GM21737 (cell line): ENCODE measurements around the gene GARNL3.

ENCODE experiments used
- ATAC-seq: cut with Tn5 transposase; IDR thresholded peaks from one replicate; pipeline ENCODE4 v1.9.1; 2021; ENCODE audit warnings: mild to moderate bottlenecking, moderate library complexity; ENCODE audit not compliant: unreplicated experiment

GARNL3 gene

DNA sequence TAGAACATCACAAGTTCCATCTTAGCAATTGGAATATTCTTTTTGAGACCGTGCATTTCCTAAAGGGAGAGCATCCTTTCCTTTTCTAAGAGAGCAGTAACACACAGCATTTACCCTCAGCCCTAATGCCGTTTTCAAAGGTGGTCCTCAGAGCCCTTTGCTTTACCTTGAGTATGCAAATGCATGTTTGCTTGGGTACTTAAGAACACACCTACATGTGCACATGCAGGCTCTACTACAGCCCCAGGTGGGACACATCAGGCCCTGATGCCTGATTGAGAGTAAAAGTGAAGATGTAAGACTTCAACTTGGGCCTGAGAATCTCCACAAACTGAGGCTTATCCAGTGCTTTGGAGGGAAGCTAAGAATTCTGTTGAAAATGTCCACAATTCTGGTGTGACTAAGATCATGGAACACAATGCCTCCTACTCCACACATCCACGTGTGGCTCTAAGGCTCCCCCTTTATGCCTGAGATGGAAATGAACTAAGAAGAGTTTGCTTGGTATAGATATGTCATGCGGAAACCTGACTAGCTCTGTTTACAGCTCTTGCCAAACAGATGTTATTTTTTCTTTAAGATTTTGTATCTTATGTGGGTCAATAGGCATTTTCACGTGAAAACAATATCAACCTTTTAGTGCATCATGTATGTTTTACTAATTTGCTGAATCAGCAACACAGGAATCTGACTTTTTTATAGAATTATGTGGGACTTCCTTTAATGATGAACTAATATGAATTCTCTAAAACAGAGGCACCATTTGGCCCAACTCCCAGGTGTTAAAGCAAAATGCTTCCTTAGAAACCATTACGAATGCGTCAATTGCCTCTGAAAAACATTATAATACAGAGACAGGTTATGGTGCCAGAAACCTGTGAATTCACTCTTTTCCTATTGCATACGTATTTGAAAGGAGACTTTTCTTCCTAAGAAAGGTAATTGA is 83.5 kb downstream of the GARNL3 start:
- no peak for ATAC-seq

DNA sequence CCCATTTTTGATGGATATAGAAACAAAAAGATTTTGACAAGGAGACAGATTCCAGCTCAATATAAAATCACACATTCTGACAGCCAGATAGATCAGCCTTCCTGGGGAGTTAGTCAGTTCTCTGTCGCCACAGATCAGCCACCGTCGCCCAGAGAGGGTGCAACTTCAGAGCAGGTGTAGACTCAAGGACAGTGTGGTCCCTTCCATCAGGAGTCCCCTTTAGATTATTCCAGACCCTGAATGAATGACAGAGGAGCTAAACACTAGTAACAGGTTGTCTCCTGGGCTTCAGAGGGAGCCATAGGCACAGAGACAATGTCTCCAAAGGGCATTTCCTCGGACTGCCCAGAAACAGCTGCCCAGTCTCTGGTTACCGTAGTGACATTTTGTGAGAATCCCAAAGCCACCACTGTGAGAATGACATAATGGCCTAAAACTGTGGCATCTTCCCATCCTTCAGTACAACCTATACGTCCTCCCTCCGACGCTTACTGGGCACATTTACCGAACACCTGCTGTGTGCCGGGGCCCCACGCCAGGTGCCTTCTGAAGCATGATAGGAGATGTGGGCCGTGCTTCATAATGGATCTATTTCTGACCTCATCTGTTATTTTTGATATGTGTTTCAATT is 85.0 kb downstream of the GARNL3 start:
- no peak for ATAC-seq

DNA sequence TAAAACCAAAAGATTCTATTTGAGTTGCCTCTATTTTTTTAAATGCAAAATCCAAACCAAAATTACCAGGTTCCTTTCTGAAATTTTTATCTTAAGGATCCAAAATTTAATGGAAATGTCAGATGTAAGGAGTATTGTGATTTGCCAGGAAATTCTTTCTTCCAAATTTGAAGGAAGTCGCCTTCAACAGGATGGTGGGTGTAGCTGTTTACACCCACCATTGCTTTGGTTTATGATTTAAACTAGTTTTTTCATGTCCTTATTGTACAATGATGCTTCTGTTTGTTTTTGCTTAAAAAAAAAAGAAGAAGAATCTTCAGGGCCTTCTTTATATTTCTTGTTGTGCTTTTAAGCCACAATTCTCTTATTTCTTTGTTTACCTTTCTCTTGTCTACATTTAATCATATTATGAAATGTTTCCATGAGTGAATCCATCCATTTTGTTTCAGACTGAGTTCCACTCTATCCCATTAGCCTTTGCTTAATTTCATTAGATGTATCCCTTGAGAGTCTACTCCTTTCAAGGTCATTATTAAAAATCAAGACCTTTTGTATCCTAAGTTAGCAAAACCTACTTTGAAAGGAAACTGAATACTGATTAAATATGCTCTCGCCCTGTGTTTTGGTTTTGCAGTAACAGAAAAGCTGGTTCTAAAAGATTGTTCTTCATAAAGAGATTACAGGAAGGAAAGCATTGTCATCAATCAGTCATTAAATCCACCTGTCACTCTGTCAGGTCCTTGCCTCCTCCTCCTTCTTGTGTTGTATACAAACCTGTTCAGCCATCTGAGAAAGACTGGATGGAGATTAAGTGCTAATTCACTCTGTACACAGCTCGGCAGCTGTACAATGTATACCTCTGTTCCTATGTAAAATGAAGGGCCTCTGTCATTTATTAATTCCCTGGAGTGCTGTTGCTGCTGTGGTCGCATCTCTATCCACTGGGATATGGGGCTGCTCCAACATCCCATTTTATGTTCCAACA is 86.9 kb downstream of the GARNL3 start:
- ATAC-seq = no peak

DNA sequence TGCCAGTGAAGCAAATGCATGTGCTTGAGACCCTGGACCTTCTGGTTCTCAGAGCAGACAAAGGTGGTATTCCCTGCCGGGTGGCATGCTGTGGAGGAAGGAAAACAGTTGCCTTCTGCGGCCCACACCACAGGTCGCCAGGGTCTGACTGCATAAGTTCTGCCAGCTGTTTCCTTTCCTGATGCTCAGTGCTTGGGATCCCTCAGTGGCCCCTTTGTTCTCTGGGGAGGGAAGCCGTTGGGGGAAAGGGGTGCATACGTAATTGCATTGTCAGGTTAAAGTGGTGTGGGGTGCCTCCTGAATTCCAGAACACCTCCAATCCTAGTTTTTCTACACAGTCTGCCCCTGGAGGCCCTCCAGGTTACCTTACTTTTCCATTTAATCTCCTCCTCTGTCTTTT is 89.3 kb downstream of the GARNL3 start:
- ATAC-seq = no peak

DNA sequence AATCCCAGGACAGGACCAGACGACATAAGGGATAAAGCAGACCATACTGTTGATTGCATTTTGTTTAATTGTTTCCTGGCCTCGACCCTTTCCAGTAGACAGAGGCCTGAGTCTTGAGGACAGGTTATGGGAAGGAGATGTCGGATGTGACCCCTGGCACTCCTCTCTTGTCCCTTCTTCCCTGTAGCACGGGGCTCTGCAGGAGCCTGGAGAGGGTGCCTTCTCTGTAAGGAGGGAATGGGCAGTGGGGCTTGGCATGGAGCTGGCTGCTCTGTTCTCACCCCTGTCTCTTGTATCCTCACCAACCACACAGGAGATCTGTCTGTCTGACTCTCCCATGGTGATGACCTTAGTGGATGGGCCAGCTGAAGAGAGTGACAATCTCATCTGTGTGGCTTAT is 92.3 kb downstream of the GARNL3 start:
- no peak for ATAC-seq

DNA sequence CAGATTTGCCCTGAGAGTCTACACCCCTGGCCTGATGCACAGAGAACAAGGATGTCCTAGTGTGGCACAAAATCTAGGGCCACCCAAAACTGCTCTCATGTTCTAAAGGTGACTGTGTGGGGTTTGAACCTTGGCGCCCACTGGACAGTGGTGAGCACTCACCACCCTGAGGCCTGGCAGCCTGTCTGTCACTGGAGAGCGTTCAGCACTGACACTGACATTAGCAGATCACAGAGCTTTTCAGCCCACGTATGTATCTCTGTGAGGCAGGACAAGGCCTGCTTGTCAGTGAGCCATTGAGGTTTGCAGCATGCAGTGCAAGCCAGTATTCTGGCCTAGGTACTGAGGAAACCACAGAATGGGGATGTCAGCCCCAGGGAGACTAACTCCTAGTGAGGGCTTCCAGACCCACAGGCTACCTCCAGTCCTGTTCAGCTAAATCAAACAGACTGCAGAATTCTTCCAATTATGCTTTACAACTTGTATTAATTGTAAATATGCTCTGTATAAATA is 93.5 kb downstream of the GARNL3 start:
- ATAC-seq = no peak

DNA sequence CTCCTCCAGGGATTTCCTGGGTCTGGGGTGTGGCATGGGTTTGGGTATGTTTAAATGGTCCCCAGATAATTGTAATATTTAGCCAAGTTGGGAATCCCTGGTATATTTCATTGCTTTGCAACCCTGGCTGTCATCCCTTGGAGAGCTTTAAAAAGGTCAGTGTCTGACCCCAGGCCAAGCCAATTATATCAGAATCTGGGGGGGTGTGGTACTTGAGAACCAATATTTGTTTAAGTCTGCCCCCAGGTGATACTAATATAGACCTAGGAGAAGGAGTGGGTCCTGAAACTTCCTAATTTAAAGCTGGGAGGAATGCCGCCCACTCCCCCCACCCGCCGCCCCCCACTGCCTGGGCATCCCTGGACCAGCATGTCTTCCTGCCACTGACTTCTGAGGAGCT is 94.2 kb downstream of the GARNL3 start:
- no peak for ATAC-seq

DNA sequence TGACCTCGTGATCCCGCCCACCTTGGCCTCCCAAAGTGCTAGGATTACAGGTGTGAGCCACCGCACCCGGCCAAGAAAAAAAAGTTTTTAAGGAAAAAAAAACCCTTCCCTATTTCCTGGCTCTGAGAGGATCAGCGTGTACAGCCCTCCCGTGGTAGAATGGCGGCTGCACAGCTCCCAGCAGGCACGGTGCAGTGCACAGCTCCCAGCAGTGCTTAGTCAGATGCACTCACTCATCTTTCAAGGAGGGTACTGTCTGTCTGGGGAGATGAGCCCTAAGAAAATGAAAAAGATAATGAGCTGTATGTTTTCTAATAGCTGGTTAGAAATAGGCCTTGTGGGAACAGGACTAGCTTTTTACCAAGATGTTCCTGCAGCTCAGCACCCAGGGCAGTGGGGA is 95.7 kb downstream of the GARNL3 start:
- no peak for ATAC-seq

DNA sequence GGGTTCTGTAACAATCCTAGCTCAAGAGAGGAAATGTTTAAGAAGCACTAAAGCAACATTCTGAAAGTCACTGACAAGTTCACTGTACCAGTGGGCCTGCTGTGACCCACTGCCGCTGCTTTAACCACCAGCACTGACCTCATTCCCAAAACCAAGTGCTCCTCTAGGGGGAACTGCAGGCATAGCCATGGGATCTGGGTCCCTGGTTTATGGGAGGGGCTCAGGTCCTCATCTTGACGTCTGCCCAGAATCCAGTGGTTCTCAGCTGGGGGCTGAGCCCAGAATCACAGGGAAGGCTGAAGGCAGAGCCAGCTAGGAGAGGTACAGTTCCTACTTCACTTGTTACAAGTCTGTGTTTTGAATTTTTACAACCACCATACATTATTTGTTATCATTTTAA is 96.3 kb downstream of the GARNL3 start:
- ATAC-seq = no peak

DNA sequence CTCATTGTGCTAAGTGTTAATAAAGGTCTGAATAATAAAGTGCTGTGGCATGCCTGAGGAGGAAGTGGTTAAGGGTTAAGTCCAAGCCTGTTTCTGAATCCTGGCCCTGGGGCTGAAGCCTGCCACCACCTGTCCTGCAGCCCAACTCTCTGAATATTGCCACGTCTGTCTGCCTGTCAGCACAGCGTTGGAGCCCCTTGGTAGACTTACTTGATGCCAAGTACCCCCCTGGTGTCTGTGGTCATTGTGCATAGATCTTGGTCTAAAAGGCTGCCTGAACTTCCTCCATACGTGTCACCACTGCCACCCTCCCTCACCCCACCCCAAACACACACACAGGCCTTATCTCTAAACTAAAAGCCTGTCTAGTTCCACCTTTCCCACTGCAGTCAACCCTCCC is 97.0 kb downstream of the GARNL3 start:
- no peak for ATAC-seq

DNA sequence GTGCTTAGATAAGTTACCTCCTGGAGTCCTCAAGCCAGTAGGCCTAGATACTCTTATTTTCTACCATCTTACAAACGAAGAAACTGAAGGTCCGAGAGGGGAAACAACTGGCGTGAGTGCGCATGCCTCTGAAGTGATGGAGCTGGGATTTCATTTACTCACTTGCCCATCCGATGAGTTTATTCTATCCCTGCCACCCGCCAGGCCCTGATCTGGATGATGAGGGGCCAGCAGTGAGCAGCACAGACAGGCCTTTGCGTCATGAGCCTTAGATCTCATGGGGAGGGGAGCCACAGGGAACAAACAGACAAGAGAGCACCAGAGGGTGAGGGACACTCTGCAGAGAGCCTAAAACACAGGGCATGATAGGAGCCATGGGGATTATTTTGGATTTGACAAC is 98.3 kb downstream of the GARNL3 start:
- no peak for ATAC-seq

DNA sequence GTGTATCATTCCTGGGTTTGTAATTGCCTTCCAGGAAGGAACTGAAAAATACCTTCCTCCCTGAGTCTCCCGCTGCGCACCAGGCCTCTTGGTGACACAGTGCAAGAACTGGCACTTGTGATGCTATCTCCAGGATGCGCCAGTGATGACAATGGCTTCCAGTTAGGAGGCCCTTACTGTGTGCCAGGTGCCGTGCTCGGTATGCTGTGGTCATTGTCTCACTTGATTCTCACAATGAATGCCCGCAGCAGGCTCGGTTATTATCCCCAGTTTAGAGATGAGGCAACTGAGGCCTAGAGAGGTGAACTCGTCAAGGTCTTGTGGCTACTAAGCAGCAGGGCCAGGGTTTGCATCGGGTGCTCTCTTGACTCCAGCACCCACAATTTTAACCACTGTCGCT is 100.9 kb downstream of the GARNL3 start:
- no peak for ATAC-seq

DNA sequence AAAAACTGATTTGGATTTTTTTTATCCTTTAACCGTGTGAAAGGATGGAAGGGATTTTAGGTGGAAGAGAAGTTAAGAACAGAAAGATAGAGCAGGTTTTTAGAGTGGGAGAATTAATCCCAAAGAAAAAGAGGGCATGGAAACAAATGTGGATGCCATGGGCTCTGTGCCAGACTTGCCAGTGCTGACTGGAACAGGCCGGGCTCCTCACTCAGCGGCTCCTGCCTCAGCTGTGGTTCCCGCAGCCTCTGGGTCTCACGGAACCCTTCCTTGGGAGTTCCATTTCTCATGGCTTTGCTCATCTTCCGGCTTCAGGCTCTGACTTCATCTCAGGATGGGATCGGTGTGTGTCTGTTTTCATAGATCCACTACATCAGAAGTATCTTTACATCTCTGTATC is 102.0 kb downstream of the GARNL3 start:
- no peak for ATAC-seq

DNA sequence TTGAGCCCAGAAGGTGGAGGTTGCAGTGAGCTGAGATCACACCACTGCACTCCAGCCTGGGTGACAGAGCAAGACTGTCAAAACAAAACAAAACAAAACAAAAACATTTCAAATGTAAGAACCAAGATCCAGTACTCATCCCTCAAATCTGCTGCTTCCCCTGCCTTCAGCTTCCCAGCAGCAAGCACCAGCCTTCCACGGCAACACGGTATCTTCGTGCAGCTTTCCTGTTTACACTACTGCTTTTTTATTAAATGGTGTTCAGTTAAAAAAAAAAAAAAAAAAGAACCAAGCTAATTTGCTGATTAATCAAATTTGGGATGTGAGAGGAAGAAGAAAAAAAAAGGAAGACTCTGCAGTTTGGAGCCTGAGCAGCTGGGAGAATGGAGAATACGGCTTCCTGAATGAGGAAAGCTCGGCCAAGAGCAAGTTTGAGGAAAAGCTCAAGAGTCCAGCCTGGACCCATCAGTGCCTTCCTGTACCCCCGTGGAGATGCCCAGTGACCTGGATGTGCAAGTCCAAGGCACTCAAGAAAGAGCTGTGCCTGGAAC is 104.4 kb downstream of the GARNL3 start:
- ATAC-seq = no peak

DNA sequence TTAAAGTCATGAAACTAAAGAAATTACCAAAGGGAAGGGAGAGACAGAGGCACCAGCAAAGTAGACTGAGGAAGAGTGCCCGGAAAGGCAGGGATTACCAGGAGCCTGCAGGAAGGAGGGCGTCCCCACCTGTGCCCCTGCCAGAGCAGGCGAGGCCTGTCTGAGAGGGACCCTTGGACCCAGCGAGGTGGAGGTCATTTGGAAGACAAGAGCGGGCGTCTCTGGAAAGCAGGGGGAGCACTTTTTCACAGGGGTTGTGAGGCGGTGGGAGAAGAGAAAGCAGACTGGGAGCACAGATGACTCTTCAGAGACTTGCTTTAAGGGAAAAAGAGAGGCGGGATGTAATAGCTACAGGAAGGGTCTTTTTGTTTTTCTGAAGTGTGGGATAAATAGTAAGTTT is 104.9 kb downstream of the GARNL3 start:
- no peak for ATAC-seq

DNA sequence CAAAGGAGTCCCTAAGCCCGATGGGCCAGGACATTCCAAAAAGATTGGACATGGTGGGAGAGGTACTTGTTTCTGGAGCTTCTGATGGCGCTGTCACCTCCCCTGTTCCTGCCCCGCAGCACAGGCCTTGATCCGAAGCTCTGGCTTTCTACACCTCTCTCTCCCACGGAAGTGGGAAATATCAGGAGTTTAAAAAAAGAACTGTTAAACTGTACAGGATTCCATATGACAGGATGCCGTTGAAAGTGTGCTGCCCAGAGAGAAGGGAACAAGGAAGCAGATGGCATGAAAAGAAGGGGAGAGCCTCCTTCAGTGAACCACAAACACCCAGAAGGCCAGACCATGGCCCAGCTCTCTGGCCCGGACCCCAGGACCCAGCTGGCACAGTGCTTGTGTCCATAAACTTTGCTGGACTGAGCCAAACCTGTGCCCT is 105.6 kb downstream of the GARNL3 start:
- no peak for ATAC-seq

DNA sequence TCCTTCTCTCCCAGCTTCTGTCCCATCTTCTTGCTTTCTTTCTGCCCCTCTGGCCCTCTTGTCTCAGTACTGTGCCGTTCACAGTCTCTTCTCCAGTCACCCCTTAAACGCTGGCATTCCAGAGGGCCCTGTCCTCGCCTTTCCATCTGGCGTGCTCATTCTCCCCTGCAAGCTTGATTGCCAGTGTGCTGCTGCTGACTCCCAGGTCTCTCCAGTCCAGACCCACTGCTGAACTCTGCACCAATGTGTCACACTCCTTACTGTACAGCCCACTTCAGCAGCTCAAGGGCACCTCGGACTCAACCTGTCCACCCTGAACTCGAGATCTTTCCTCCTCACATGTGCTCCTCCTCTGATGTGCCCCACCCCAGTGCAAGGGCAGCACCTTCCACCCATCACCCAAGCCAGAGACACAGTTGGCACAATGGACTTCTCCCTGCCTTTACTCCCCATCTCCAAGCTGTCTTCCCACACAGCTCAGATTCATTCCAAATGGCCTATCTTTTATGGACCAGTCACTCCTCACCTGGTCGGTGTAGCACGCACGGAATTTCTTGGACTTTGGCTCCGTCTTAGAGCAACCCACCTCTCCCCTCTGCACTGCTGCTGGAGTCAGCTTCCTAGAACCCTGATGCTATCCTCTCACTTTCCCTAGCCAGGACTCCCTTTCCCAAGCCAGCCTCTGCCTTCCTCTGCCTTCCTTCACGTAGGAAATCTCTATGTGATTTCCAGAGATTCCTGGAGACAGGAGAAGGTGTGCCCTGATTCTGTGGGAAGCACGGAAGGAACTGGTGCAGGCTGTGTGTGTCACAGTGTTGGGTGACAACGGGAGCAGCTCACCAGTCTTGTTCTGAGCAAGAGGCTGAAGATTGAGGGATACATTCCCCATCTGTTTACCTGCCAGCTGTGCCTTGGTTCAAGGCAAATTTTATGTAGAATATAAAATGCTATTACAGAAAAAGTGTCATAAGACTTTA is 106.4 kb downstream of the GARNL3 start:
- no peak for ATAC-seq

DNA sequence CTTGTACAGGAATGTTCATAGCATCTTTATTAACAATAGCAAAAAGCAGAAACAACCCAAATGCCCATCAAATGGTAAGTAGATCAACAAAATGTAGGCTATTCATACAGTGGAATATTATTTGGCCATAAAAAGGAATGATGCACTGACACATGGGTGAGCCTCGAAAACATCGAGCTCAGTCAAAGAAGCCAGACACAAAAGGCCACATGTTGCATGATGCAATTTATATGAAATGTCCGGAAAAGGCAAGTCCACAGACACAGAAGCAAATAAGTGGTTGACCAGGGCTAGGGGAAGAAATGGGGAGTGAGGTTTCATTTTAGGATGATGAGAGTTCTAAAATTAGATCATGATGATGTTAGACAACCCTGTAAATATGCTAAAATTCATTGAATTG is 115.9 kb downstream of the GARNL3 start:
- no peak for ATAC-seq

DNA sequence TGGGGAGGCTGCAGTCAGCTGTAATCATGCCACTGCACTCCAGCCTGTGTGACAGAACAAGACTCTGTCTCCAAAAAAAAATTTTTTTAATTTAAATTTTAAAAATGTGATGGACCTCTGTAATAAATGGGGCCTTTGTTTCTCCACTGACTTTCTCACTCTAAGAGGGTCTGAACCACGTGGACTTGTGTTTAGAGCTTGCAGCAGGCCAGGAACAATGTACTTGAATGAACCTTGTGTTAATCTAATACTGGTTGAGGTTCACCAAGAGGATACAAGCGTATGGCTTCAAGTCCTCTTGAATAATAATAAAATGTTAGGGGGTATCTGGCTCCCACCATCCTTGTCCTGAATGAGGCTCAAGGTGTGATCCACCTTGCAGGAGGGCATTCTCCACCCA is 118.0 kb downstream of the GARNL3 start:
- no peak for ATAC-seq
